ENCODE measurements around the gene KPNA1. TPM values are rescaled to one million over a fixed set of nuclear protein-coding genes. Genes with fewer than 3 reads are reported as not detected.

KPNA1 gene
- total and polyA plus RNA-seq, 2 of the 13 experiments (the other 11 are each of a cell fraction or from before 2014, with no cell fraction given) = 15.4 to 30.0 TPM

DNA sequence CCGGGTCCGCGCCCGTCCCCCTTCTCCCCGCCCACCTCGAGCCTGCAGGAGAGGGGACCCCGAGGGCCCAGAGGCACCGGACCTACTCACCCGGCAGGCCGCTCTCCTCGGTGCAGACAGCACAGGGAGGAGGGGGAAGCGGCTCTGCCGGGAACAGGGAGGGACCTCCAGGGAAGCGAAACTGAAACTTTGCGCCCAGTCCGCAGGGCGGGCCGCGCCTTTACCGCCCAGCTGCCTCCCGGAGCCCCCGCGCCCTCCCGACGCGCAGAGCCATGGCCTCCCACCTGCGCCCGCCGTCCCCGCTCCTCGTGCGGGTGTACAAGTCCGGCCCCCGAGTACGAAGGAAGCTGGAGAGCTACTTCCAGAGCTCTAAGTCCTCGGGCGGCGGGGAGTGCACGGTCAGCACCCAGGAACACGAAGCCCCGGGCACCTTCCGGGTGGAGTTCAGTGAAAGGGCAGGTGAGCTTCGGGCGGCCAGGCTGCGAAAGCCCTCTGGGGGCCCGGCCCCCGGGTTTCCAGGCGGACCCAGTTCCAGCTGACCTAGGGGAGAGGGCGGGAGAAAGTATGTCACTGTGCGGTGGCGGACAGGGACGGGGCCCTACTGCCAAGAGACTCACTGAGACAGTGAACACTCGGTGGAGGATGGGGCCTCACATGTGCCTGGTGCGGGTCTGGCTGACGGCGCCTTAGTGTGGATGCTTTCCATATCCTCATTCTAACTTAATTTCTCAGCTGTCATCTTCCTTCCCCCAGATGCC, 49.6 kb upstream of the KPNA1 start, which contains the start of the genes DTX3L and PARP9 (continued):
- TF ChIP-seq ZNF230 (CRISPR knock-in tag; IDR thresholded peaks at IDR 0.05) = peak; percentile 92
- TF ChIP-seq PRPF4 (IDR thresholded peaks at IDR 0.05; ENCODE audit: low read depth, low read length, poor library complexity, severe bottlenecking) = no peak
- peak; percentile 85; the same call in 1 of the 2 replicates for TF ChIP-seq GABPB1 (CRISPR knock-in tag; IDR thresholded peaks at IDR 0.05)
- TF ChIP-seq, protein P1, sequence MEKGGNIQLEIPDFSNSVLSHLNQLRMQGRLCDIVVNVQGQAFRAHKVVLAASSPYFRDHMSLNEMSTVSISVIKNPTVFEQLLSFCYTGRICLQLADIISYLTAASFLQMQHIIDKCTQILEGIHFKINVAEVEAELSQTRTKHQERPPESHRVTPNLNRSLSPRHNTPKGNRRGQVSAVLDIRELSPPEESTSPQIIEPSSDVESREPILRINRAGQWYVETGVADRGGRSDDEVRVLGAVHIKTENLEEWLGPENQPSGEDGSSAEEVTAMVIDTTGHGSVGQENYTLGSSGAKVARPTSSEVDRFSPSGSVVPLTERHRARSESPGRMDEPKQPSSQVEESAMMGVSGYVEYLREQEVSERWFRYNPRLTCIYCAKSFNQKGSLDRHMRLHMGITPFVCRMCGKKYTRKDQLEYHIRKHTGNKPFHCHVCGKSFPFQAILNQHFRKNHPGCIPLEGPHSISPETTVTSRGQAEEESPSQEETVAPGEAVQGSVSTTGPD (CRISPR knock-in tag; IDR thresholded peaks at IDR 0.05) = no peak
- TF ChIP-seq ZBTB21 (CRISPR knock-in tag; IDR thresholded peaks at IDR 0.05) = no peak
- TF ChIP-seq, protein P2, sequence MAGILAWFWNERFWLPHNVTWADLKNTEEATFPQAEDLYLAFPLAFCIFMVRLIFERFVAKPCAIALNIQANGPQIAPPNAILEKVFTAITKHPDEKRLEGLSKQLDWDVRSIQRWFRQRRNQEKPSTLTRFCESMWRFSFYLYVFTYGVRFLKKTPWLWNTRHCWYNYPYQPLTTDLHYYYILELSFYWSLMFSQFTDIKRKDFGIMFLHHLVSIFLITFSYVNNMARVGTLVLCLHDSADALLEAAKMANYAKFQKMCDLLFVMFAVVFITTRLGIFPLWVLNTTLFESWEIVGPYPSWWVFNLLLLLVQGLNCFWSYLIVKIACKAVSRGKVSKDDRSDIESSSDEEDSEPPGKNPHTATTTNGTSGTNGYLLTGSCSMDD (CRISPR knock-in tag; IDR thresholded peaks at IDR 0.05) = no peak
- TF ChIP-seq ZNF747 (CRISPR knock-in tag; IDR thresholded peaks at IDR 0.05; ENCODE audit: borderline replicate concordance) = 0 out of 2 replicates have a peak, but pooled peaks have one; percentile 83
- no peak for TF ChIP-seq MBD4 (IDR thresholded peaks at IDR 0.05; ENCODE audit: borderline replicate concordance, low read length)
- TF ChIP-seq, protein P3, sequence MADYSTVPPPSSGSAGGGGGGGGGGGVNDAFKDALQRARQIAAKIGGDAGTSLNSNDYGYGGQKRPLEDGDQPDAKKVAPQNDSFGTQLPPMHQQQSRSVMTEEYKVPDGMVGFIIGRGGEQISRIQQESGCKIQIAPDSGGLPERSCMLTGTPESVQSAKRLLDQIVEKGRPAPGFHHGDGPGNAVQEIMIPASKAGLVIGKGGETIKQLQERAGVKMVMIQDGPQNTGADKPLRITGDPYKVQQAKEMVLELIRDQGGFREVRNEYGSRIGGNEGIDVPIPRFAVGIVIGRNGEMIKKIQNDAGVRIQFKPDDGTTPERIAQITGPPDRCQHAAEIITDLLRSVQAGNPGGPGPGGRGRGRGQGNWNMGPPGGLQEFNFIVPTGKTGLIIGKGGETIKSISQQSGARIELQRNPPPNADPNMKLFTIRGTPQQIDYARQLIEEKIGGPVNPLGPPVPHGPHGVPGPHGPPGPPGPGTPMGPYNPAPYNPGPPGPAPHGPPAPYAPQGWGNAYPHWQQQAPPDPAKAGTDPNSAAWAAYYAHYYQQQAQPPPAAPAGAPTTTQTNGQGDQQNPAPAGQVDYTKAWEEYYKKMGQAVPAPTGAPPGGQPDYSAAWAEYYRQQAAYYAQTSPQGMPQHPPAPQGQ (CRISPR knock-in tag; IDR thresholded peaks at IDR 0.05; ENCODE audit: borderline replicate concordance) = no peak
- no peak for TF ChIP-seq ZNF839 (CRISPR knock-in tag; IDR thresholded peaks at IDR 0.05; ENCODE audit: borderline replicate concordance)
- TF ChIP-seq, protein P4, sequence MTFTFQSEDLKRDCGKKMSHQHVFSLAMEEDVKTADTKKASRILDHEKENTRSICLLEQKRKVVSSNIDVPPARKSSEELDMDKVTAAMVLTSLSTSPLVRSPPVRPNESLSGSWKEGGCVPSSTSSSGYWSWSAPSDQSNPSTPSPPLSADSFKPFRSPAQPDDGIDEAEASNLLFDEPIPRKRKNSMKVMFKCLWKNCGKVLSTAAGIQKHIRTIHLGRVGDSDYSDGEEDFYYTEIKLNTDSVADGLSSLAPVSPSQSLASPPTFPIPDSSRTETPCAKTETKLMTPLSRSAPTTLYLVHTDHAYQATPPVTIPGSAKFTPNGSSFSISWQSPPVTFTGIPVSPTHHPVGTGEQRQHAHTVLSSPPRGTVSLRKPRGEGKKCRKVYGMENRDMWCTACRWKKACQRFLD (CRISPR knock-in tag; IDR thresholded peaks at IDR 0.05; ENCODE audit: borderline replicate concordance) = peak; percentile 94
- peak; percentile 87 for TF ChIP-seq TAF15 (IDR thresholded peaks at IDR 0.05; ENCODE audit: low read depth, low read length, poor library complexity, severe bottlenecking)
- TF ChIP-seq, protein P5, sequence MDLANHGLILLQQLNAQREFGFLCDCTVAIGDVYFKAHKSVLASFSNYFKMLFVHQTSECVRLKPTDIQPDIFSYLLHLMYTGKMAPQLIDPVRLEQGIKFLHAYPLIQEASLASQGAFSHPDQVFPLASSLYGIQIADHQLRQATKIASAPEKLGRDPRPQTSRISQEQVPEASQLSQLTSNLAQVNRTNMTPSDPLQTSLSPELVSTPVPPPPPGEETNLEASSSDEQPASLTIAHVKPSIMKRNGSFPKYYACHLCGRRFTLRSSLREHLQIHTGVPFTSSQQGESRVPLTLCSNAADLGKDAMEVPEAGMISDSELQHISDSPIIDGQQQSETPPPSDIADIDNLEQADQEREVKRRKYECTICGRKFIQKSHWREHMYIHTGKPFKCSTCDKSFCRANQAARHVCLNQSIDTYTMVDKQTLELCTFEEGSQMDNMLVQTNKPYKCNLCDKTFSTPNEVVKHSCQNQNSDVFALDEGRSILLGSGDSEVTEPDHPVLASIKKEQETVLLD (CRISPR knock-in tag; IDR thresholded peaks at IDR 0.05; ENCODE audit: low read depth) = no peak
- peak; percentile 87; the same call in 1 of the 2 replicates for TF ChIP-seq SIN3A (IDR thresholded peaks at IDR 0.05; ENCODE audit: borderline replicate concordance, low read depth, low read length)
- no peak for TF ChIP-seq ZEB1 (IDR thresholded peaks at IDR 0.05; ENCODE audit: insufficient replicate concordance, low read depth)
- TF ChIP-seq, protein P6, sequence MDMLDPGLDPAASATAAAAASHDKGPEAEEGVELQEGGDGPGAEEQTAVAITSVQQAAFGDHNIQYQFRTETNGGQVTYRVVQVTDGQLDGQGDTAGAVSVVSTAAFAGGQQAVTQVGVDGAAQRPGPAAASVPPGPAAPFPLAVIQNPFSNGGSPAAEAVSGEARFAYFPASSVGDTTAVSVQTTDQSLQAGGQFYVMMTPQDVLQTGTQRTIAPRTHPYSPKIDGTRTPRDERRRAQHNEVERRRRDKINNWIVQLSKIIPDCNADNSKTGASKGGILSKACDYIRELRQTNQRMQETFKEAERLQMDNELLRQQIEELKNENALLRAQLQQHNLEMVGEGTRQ (IDR thresholded peaks at IDR 0.05; ENCODE audit: low read depth, low read length) = no peak
- TF ChIP-seq, protein P6 (CRISPR knock-in tag; IDR thresholded peaks at IDR 0.05; ENCODE audit: borderline replicate concordance) = no peak
- TF ChIP-seq ZNF766 (CRISPR knock-in tag; IDR thresholded peaks at IDR 0.05; ENCODE audit: borderline replicate concordance) = peak; percentile 63; the same call in 1 of the 2 replicates

All from HepG2 (cell line).